ENCODE measurements around the gene MTUS2. TPM values are rescaled to one million over a fixed set of nuclear protein-coding genes. Genes with fewer than 3 reads are reported as not detected.

The MTUS2 gene
- total and polyA plus RNA-seq, 2 experiments from 2014 or later: 0.27 to 0.38 TPM

DNA sequence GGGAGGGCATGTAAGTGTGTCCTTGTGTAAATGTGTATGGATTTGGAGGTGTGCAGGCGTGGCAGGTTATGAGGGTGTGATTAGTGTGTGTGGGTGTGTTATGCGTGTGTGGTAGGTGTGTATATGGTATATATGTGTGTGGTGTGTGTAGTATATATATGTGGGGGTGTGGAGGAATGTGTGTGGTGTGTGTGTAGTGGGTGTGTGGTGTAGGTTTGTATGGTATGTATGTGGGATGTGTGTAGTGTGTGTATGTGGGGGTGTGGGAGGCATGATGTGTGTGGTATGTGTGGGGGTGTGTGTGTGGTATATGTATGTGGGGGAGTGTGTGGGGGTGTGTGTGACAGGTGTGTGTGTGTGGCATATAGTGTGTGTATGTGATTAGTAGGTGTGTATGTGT is 671.1 kb downstream of the MTUS2 start:
- no peak overlapping the region for H3K4me3 ChIP-seq
- Mint-ChIP-seq H3K4me1 (peaks cover 33% of the 10 kb centered on the region), H3K4me3 (no peak overlapping the region), H3K36me3 (ENCODE audit: low read depth) (no peaks in the 10 kb centered on the region), H3K9me3 (no peaks in the 10 kb centered on the region), H3K27ac (no peak overlapping the region), H3K27me3 (ENCODE audit: insufficient read depth, low read depth, poor library complexity) (peaks cover 7% of the 10 kb centered on the region)
- no peak overlapping the region for H3K4me2 ChIP-seq
- H3K27me3 ChIP-seq (ENCODE audit: insufficient read depth): no peaks in the 10 kb centered on the region
- no peak overlapping the region for H2AFZ ChIP-seq
- no peak for ATAC-seq
- H3K9me2 ChIP-seq (ENCODE audit: insufficient read depth): no peaks in the 10 kb centered on the region
- H3K36me3 ChIP-seq (ENCODE audit: insufficient read depth): no peaks in the 10 kb centered on the region
- no peaks in the 10 kb centered on the region for H4K20me1 ChIP-seq (replicated peaks; ENCODE audit: insufficient read depth)
- H3K4me1 ChIP-seq (ENCODE audit: insufficient read depth): peaks cover 7% of the 10 kb centered on the region; the same call in 1 of the 2 replicates
- H3F3A ChIP-seq (replicated peaks; ENCODE audit: low read depth): no peaks in the 10 kb centered on the region
- H3K79me2 ChIP-seq (replicated peaks; ENCODE audit: insufficient read depth): no peaks in the 10 kb centered on the region
- no peak for DNase-seq (ENCODE audit: low spot score)
- TF ChIP-seq, protein P1, sequence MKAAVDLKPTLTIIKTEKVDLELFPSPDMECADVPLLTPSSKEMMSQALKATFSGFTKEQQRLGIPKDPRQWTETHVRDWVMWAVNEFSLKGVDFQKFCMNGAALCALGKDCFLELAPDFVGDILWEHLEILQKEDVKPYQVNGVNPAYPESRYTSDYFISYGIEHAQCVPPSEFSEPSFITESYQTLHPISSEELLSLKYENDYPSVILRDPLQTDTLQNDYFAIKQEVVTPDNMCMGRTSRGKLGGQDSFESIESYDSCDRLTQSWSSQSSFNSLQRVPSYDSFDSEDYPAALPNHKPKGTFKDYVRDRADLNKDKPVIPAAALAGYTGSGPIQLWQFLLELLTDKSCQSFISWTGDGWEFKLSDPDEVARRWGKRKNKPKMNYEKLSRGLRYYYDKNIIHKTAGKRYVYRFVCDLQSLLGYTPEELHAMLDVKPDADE (IDR thresholded peaks at IDR 0.05): no peak
- TF ChIP-seq, protein P2, sequence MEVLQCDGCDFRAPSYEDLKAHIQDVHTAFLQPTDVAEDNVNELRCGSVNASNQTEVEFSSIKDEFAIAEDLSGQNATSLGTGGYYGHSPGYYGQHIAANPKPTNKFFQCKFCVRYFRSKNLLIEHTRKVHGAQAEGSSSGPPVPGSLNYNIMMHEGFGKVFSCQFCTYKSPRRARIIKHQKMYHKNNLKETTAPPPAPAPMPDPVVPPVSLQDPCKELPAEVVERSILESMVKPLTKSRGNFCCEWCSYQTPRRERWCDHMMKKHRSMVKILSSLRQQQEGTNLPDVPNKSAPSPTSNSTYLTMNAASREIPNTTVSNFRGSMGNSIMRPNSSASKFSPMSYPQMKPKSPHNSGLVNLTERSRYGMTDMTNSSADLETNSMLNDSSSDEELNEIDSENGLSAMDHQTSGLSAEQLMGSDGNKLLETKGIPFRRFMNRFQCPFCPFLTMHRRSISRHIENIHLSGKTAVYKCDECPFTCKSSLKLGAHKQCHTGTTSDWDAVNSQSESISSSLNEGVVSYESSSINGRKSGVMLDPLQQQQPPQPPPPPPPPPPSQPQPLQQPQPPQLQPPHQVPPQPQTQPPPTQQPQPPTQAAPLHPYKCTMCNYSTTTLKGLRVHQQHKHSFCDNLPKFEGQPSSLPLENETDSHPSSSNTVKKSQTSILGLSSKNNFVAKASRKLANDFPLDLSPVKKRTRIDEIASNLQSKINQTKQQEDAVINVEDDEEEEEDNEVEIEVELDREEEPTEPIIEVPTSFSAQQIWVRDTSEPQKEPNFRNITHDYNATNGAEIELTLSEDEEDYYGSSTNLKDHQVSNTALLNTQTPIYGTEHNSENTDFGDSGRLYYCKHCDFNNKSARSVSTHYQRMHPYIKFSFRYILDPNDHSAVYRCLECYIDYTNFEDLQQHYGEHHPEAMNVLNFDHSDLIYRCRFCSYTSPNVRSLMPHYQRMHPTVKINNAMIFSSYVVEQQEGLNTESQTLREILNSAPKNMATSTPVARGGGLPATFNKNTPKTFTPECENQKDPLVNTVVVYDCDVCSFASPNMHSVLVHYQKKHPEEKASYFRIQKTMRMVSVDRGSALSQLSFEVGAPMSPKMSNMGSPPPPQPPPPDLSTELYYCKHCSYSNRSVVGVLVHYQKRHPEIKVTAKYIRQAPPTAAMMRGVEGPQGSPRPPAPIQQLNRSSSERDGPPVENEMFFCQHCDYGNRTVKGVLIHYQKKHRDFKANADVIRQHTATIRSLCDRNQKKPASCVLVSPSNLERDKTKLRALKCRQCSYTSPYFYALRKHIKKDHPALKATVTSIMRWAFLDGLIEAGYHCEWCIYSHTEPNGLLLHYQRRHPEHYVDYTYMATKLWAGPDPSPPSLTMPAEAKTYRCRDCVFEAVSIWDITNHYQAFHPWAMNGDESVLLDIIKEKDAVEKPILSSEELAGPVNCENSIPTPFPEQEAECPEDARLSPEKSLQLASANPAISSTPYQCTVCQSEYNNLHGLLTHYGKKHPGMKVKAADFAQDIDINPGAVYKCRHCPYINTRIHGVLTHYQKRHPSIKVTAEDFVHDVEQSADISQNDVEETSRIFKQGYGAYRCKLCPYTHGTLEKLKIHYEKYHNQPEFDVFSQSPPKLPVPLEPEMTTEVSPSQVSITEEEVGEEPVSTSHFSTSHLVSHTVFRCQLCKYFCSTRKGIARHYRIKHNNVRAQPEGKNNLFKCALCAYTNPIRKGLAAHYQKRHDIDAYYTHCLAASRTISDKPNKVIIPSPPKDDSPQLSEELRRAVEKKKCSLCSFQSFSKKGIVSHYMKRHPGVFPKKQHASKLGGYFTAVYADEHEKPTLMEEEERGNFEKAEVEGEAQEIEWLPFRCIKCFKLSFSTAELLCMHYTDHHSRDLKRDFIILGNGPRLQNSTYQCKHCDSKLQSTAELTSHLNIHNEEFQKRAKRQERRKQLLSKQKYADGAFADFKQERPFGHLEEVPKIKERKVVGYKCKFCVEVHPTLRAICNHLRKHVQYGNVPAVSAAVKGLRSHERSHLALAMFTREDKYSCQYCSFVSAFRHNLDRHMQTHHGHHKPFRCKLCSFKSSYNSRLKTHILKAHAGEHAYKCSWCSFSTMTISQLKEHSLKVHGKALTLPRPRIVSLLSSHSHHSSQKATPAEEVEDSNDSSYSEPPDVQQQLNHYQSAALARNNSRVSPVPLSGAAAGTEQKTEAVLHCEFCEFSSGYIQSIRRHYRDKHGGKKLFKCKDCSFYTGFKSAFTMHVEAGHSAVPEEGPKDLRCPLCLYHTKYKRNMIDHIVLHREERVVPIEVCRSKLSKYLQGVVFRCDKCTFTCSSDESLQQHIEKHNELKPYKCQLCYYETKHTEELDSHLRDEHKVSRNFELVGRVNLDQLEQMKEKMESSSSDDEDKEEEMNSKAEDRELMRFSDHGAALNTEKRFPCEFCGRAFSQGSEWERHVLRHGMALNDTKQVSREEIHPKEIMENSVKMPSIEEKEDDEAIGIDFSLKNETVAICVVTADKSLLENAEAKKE (CRISPR knock-in tag; IDR thresholded peaks at IDR 0.05): no peak
- TF ChIP-seq JUNB (IDR thresholded peaks at IDR 0.05; ENCODE audit: unreplicated experiment): no peak
- TF ChIP-seq, protein P3, sequence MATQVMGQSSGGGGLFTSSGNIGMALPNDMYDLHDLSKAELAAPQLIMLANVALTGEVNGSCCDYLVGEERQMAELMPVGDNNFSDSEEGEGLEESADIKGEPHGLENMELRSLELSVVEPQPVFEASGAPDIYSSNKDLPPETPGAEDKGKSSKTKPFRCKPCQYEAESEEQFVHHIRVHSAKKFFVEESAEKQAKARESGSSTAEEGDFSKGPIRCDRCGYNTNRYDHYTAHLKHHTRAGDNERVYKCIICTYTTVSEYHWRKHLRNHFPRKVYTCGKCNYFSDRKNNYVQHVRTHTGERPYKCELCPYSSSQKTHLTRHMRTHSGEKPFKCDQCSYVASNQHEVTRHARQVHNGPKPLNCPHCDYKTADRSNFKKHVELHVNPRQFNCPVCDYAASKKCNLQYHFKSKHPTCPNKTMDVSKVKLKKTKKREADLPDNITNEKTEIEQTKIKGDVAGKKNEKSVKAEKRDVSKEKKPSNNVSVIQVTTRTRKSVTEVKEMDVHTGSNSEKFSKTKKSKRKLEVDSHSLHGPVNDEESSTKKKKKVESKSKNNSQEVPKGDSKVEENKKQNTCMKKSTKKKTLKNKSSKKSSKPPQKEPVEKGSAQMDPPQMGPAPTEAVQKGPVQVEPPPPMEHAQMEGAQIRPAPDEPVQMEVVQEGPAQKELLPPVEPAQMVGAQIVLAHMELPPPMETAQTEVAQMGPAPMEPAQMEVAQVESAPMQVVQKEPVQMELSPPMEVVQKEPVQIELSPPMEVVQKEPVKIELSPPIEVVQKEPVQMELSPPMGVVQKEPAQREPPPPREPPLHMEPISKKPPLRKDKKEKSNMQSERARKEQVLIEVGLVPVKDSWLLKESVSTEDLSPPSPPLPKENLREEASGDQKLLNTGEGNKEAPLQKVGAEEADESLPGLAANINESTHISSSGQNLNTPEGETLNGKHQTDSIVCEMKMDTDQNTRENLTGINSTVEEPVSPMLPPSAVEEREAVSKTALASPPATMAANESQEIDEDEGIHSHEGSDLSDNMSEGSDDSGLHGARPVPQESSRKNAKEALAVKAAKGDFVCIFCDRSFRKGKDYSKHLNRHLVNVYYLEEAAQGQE (IDR thresholded peaks at IDR 0.05; ENCODE audit: unreplicated experiment): no peak
- no peak overlapping the region for H3K27ac ChIP-seq (ENCODE audit: low read depth)
